Coronary artery (tissue), 2 donors: ENCODE data around the gene ZNF281.

Experiments
- DNase-seq: peaks from one replicate; pipeline ENCODE4 v3.0.0-alpha.2; 2017; ENCODE audit warnings: low spot score
- H3K27ac ChIP-seq, 2 donors: fragments of 200-600 bp; sonication (generic); one replicate each; pipeline ENCODE4 v1.5.1; 2016 to 2019
- H3K4me3 ChIP-seq: fragments of 200-600 bp; sonication (generic); 2 replicates; pipeline ENCODE4 v1.5.1; 2016; ENCODE audit warnings: mild to moderate bottlenecking, moderate library complexity
- CTCF ChIP-seq: fragments of 200-600 bp; sonication (generic); IDR thresholded peaks from one replicate; pipeline ENCODE4 v1.5.1; 2019; ENCODE audit warnings: antibody characterized with exemption

Gene ZNF281

GRCh38 chr1:200369131-200369530 is 40.7 kb downstream of the ZNF281 start:
- Histone ChIP-seq H3K4me3 (no peak overlapping the region), H3K27ac (no peak overlapping the region)
- no peak for DNase-seq
- no peak for TF ChIP-seq CTCF

GRCh38 chr1:200368556-200368955 is 41.3 kb downstream of the ZNF281 start:
- H3K4me3 ChIP-seq = no peak overlapping the region
- no peak overlapping the region for H3K27ac ChIP-seq
- no peak for TF ChIP-seq CTCF
- DNase-seq = no peak

GRCh38 chr1:200367841-200368534 is 41.8 kb downstream of the ZNF281 start:
- TF ChIP-seq CTCF = no peak
- DNase-seq = no peak
- Histone ChIP-seq H3K27ac (no peak overlapping the region), H3K4me3 (no peak overlapping the region)

- no peak for DNase-seq
- no peak overlapping the region for H3K4me3 ChIP-seq
- TF ChIP-seq CTCF = no peak
- no peak overlapping the region for H3K27ac ChIP-seq
Observed at GRCh38 chr1:200366577-200367253, 43.1 kb downstream of the ZNF281 start.

GRCh38 chr1:200365897-200366426 is 43.9 kb downstream of the ZNF281 start:
- H3K27ac ChIP-seq = no peak overlapping the region
- TF ChIP-seq CTCF = no peak
- H3K4me3 ChIP-seq = no peak overlapping the region
- DNase-seq = no peak

GRCh38 chr1:200364831-200365230 is 45.0 kb downstream of the ZNF281 start:
- no peak overlapping the region for H3K4me3 ChIP-seq
- no peak for DNase-seq
- TF ChIP-seq CTCF = no peak
- no peak overlapping the region for H3K27ac ChIP-seq
